Measurements from ENCODE around the gene FAM193A.

- TF ChIP-seq CTCF (conservative IDR thresholded peaks at IDR 0.05; ENCODE audit: low read depth, low read length) (no peak), EZH2 (IDR thresholded peaks at IDR 0.05; ENCODE audit: borderline replicate concordance, low read depth, low read length, poor library complexity, severe bottlenecking) (no peak)
These were observed 178.5 kb downstream of the FAM193A start for GRCh38 chr4:2714918-2715317.
